Upper lobe of left lung (tissue), 6 donors: ENCODE results near the gene SETBP1. TPM values are rescaled to one million over a fixed set of nuclear protein-coding genes. Genes with fewer than 3 reads are reported as not detected.

Experiments
- ATAC-seq, 2 donors: fragments of 200-7000 bp; cut with Tn5 transposase; one replicate each; pipeline ENCODE4 v1.9.1; 2022; ENCODE audit warnings: mild to moderate bottlenecking in 2 of 2, moderate library complexity in 2 of 2; ENCODE audit not compliant: low FRiP score in 2 of 2
- DNase-seq, 2 donors: peaks; one replicate each; pipeline ENCODE4 v3.0.0-alpha.2; 2019 to 2020
- H3K27ac ChIP-seq, 4 donors: fragments of 200-600 bp; sonication (generic); one replicate each; pipeline ENCODE4 v1.5.1; 2016 to 2019
- H3K27me3 ChIP-seq, 4 donors: fragments of 200-600 bp; sonication (generic); one replicate each; pipeline ENCODE4 v1.5.1; 2017 to 2019
- H3K36me3 ChIP-seq, 4 donors: fragments of 200-600 bp; sonication (generic); one replicate each; pipeline ENCODE4 v1.5.1; 2016 to 2019
- H3K4me1 ChIP-seq, 4 donors: fragments of 200-600 bp; sonication (generic); one replicate each; pipeline ENCODE4 v1.5.1; 2018 to 2019
- H3K4me3 ChIP-seq, 4 donors: fragments of 200-600 bp; sonication (generic); one replicate each; pipeline ENCODE4 v1.5.1; 2017 to 2019; ENCODE audit warnings: mild to moderate bottlenecking in 2 of 4, moderate library complexity in 1 of 4
- H3K9me3 ChIP-seq, 4 donors: fragments of 200-600 bp; sonication (generic); one replicate each; pipeline ENCODE4 v1.5.1; 2018 to 2019
- EP300 ChIP-seq, 4 donors: sonication (generic); formaldehyde crosslinking; IDR thresholded peaks; one replicate each; pipeline ENCODE4 v1.5.1; 2017; ENCODE audit warnings: antibody characterized with exemption in 4 of 4, control low read depth in 2 of 4
- POLR2A ChIP-seq, 4 donors: fragments of 450-650 bp; IDR thresholded peaks; one replicate each; pipeline ENCODE4 v1.5.1; 2016 to 2017; ENCODE audit warnings: antibody characterized with exemption in 4 of 4, mild to moderate bottlenecking in 2 of 4
- POLR2AphosphoS5 ChIP-seq, 2 donors: sonication (generic); formaldehyde crosslinking; IDR thresholded peaks; one replicate each; pipeline ENCODE4 v1.5.1; 2017; ENCODE audit warnings: antibody characterized with exemption in 2 of 2
- WGBS, 2 donors: methylation state at CpG; one replicate each; pipeline ENCODE4 v1.1.5; 2017 to 2018; 5-methylcytosine and 5-hydroxymethylcytosine counted together
- total RNA-seq, 6 donors: library from RNA; depleted of rRNA in 4 of 6; stranded (reverse); fragments of >200 nt in 4 of 6; gene quantifications; one replicate each; pipeline versions ENCODE4 v1.1.0 to v1.2.1, GENCODE V29; 2016 to 2021
- TF ChIP-seq, protein P1 (sequence below), 6 experiments: fragments of 450-650 bp in 4 of 6; fragments of 200-600 bp in 2 of 6; sonication (generic) in 2 of 6; IDR thresholded peaks; one replicate each; pipeline ENCODE4 v1.5.1; 2016 to 2019; ENCODE audit warnings: antibody characterized with exemption in 6 of 6
- donor health status: DM: no; HTN: no; CAD: no; lungs with moderate emphysema.
- donor health status: DM: no; HTN: yes; CAD: no; lungs with severe emphysema.

Gene SETBP1
- total RNA-seq, 6 donors from 2014 or later: 11.7 to 38.8 (median 16.6) TPM

DNA sequence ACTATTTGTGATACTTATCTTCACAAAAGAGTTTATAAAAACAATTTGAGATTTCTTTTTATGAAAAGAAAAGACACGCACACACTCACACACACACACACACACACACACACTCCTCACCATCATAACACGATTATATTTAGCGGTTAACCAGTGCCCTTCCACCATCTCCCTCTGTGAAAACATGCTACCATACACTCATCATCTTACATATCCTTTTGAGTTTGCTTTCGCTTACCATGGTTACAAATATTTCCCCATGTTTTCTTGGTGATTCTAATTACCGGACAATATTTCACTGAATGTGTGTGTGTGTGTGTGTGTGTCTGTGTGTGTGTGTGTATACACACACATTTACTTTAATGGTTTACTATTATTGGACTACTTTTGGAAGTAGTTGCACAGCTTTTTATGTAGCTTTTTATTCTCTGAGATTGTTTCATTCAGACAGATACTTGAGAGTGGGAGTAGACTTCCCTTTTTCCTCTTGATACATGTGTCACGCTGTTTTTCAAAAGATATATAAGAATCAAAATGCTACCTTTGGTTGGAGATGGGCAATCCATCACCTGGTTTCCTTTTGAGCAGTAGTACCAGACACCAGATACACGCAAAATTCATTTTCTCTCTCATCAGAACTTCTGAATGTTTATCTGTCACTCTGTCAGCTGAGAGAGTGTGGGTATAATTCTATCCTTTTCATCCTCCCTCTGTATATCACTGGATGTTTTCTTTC is 138.1 kb downstream of the SETBP1 start:
- Histone ChIP-seq H3K27me3 (no peaks in the 10 kb centered on the region), H3K36me3 (no peaks in the 10 kb centered on the region), H3K4me3 (no peak overlapping the region), H3K27ac (no peak overlapping the region), H3K9me3 (no peaks in the 10 kb centered on the region), H3K4me1 (no peaks in the 10 kb centered on the region)
- ATAC-seq (no peak), DNase-seq (no peak)
- WGBS, 2 donors: 79 to 81% methylated on average over 7 of the region's 7 CpGs
- TF ChIP-seq, protein P1, sequence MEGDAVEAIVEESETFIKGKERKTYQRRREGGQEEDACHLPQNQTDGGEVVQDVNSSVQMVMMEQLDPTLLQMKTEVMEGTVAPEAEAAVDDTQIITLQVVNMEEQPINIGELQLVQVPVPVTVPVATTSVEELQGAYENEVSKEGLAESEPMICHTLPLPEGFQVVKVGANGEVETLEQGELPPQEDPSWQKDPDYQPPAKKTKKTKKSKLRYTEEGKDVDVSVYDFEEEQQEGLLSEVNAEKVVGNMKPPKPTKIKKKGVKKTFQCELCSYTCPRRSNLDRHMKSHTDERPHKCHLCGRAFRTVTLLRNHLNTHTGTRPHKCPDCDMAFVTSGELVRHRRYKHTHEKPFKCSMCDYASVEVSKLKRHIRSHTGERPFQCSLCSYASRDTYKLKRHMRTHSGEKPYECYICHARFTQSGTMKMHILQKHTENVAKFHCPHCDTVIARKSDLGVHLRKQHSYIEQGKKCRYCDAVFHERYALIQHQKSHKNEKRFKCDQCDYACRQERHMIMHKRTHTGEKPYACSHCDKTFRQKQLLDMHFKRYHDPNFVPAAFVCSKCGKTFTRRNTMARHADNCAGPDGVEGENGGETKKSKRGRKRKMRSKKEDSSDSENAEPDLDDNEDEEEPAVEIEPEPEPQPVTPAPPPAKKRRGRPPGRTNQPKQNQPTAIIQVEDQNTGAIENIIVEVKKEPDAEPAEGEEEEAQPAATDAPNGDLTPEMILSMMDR (IDR thresholded peaks at IDR 0.05): no peak
- TF ChIP-seq POLR2AphosphoS5 (IDR thresholded peaks at IDR 0.05) (no peak), POLR2A (IDR thresholded peaks at IDR 0.05) (no peak), EP300 (IDR thresholded peaks at IDR 0.05) (no peak)

DNA sequence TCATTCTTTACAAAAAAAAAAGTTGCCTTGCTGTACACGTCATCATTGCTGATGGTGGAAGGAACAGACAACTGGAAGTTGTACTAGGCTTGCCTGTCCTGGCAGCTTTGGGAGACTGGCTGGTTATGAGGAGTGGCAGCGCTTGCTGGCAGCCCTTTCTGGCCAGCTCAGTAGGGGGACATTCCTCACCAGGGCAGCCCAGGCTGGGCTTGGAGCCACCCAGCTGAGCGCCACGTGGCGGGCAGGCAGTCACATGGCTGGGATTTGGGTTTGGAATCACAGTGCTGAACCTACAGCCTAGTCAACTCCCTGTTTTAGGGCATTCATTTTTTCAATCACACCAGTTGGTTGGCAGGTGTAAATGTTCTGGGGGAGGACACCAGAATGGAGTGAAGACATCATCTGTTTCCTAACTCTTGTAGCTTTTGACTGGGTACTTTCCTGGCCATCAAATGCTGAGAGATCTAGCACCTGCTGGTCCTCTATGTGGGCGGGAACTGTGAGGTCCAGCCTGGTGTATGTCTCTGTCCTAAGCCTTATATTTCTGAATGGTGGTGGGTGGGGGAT is 139.3 kb downstream of the SETBP1 start:
- Histone ChIP-seq H3K27me3 (no peaks in the 10 kb centered on the region), H3K4me1 (peaks cover 0 to 2% (median 0%) of the 10 kb centered on the region in 4 donors), H3K9me3 (no peaks in the 10 kb centered on the region), H3K36me3 (no peaks in the 10 kb centered on the region), H3K27ac (no peak overlapping the region), H3K4me3 (no peak overlapping the region)
- peak in 1 of 2 donors; percentile 42 for DNase-seq
- 89 to 92% methylated on average over 4 to 6 of the region's 6 CpGs for WGBS, 2 donors
- no peak for ATAC-seq
- TF ChIP-seq, protein P1 (IDR thresholded peaks at IDR 0.05): no peak

DNA sequence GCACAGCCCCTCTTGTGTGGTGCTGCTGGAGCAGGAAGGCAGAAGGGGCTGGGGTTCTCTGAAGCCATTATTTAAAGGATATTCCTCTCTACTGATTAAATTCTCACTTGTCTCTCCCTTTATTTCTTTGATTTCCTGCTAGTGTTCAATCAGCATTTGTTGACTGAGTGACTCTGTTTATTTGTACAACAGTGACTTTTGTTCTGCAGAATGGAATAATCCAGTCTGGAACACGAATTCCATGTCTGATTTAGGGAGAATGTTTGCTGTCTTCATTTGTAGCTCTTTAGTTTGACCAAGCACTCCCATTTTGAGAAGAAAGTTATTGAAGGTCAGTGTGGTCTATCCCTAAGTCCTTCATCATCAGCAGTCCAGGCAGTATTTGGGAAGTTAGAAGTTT is 141.2 kb downstream of the SETBP1 start:
- DNase-seq: no peak
- WGBS, 2 donors: 50 to 53% methylated on average over 1 of the region's 1 CpG
- Histone ChIP-seq H3K4me1 (peaks cover 10 to 12% (median 10%) of the 10 kb centered on the region in 4 donors), H3K36me3 (no peaks in the 10 kb centered on the region), H3K9me3 (no peaks in the 10 kb centered on the region), H3K27ac (no peak overlapping the region), H3K4me3 (no peak overlapping the region), H3K27me3 (no peaks in the 10 kb centered on the region)
- TF ChIP-seq EP300 (IDR thresholded peaks at IDR 0.05) (no peak), POLR2A (IDR thresholded peaks at IDR 0.05) (no peak)
- TF ChIP-seq, protein P1 (IDR thresholded peaks at IDR 0.05): no peak
- no peak for ATAC-seq

DNA sequence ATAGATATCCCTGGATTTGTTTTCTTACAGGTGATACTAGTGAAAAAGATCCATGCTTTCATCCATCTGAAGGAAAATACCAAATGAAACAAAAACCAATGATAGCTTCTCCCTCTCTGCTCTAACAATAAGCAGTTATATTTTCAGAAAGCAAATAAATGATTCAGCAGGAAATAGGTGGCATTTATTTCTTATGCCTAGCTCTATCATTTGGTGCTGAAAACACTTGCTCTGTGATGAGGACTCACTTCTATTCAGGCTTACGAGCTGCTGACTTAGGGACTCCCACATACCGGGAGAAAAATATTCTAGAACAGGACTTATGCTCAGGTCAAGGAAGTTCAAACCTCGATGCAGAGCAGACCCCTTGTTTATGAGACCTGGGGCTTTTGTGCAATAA is 142.6 kb downstream of the SETBP1 start:
- TF ChIP-seq, protein P1 (IDR thresholded peaks at IDR 0.05): no peak
- TF ChIP-seq EP300 (IDR thresholded peaks at IDR 0.05) (no peak), POLR2A (IDR thresholded peaks at IDR 0.05) (no peak), POLR2AphosphoS5 (IDR thresholded peaks at IDR 0.05) (no peak)
- Histone ChIP-seq H3K36me3 (no peaks in the 10 kb centered on the region), H3K9me3 (no peaks in the 10 kb centered on the region), H3K27ac (no peak overlapping the region), H3K27me3 (no peaks in the 10 kb centered on the region), H3K4me3 (no peak overlapping the region), H3K4me1 (peaks cover 13 to 22% (median 16%) of the 10 kb centered on the region in 4 donors)
- DNase-seq (no peak), ATAC-seq (no peak)
- 41 to 56% methylated on average over 3 of the region's 3 CpGs for WGBS, 2 donors

DNA sequence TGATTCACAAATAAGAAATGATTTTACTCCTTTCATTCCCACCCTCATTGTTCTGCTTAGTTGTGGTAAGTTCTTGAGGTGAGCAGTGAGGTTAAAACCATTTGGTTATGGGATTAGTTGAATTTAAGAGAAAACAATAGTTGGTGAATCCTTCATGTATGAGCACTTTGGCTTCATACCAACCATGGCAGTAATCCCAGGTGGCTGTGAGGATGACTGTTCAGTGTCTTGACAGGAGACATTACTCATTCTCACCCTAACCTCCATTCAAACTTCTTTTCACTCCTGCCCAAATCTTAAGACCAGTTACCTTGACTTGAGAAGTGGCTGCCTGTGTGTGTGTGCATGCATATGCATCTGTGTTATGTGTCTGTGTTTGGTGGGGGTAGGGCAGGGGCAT is 143.1 kb downstream of the SETBP1 start:
- Histone ChIP-seq H3K4me3 (no peak overlapping the region), H3K27me3 (no peaks in the 10 kb centered on the region), H3K4me1 (peaks cover 13 to 26% (median 16%) of the 10 kb centered on the region in 4 donors), H3K9me3 (no peaks in the 10 kb centered on the region), H3K36me3 (no peaks in the 10 kb centered on the region), H3K27ac (no peak overlapping the region)
- ATAC-seq: no peak
- TF ChIP-seq POLR2A (IDR thresholded peaks at IDR 0.05): no peak
- DNase-seq: no peak
